Middle frontal gyrus (tissue), 1 donor: ENCODE measurements around the gene DTHD1.

ENCODE experiments used
- DNase-seq: peaks from one replicate; pipeline ENCODE4 v3.0.0-alpha.2; 2015; ENCODE audit warnings: low spot score; ENCODE audit errors: extremely low spot score

DTHD1 gene

GRCh38 chr4:36269533-36270173, 11.8 kb upstream of the DTHD1 start:
- DNase-seq, result no peak

GRCh38 chr4:36273276-36273675, 8.1 kb upstream of the DTHD1 start:
- no peak for DNase-seq

- no peak for DNase-seq
These were observed 7.3 kb upstream of the DTHD1 start for GRCh38 chr4:36274158-36274557.

GRCh38 chr4:36277533-36277932, 3.9 kb upstream of the DTHD1 start:
- DNase-seq, result no peak

GRCh38 chr4:36278789-36279188, 2.6 kb upstream of the DTHD1 start:
- no peak for DNase-seq

GRCh38 chr4:36280555-36280954, 861 bp upstream of the DTHD1 start:
- no peak for DNase-seq

- DNase-seq, result no peak
These were observed 1.2 kb downstream of the DTHD1 start for GRCh38 chr4:36282503-36283030.

GRCh38 chr4:36283912-36284465, 2.6 kb downstream of the DTHD1 start:
- DNase-seq, result peak; percentile 57

GRCh38 chr4:36285784-36286480, 4.5 kb downstream of the DTHD1 start:
- no peak for DNase-seq

GRCh38 chr4:36286481-36286871, 5.1 kb downstream of the DTHD1 start:
- DNase-seq, result no peak

- DNase-seq, result no peak
These were observed 7.5 kb downstream of the DTHD1 start for GRCh38 chr4:36288731-36289426.

GRCh38 chr4:36290641-36291040, 9.2 kb downstream of the DTHD1 start:
- DNase-seq, result no peak

GRCh38 chr4:36292556-36293188, 11.3 kb downstream of the DTHD1 start:
- DNase-seq, result no peak

- DNase-seq, result no peak
These were observed 19.7 kb downstream of the DTHD1 start for GRCh38 chr4:36301127-36301526.

GRCh38 chr4:36303426-36304137, 22.2 kb downstream of the DTHD1 start:
- DNase-seq, result no peak

GRCh38 chr4:36304138-36304681, 22.8 kb downstream of the DTHD1 start:
- no peak for DNase-seq

- DNase-seq, result no peak
These were observed 26.7 kb downstream of the DTHD1 start for GRCh38 chr4:36308150-36308549.

- DNase-seq, result no peak
These were observed 28.8 kb downstream of the DTHD1 start for GRCh38 chr4:36310216-36310615.

GRCh38 chr4:36310793-36311192, 29.4 kb downstream of the DTHD1 start:
- DNase-seq, result no peak

GRCh38 chr4:36312511-36312910, 31.1 kb downstream of the DTHD1 start:
- DNase-seq, result no peak

GRCh38 chr4:36313301-36313700, 31.9 kb downstream of the DTHD1 start:
- DNase-seq, result no peak
